NCI-H146 treated with DMSO at 0.1 percent for 48 hours (cell line): ENCODE data around the gene MYH6.
A peak's percentile ranks its signal among the peaks of the same experiment; 100 is the strongest.

Experiments
- DNase-seq: peaks from one replicate; lab custom pipeline; 2025; ENCODE audit not compliant: unreplicated experiment; lab: John Stamatoyannopoulos, UW

Gene MYH6

DNA sequence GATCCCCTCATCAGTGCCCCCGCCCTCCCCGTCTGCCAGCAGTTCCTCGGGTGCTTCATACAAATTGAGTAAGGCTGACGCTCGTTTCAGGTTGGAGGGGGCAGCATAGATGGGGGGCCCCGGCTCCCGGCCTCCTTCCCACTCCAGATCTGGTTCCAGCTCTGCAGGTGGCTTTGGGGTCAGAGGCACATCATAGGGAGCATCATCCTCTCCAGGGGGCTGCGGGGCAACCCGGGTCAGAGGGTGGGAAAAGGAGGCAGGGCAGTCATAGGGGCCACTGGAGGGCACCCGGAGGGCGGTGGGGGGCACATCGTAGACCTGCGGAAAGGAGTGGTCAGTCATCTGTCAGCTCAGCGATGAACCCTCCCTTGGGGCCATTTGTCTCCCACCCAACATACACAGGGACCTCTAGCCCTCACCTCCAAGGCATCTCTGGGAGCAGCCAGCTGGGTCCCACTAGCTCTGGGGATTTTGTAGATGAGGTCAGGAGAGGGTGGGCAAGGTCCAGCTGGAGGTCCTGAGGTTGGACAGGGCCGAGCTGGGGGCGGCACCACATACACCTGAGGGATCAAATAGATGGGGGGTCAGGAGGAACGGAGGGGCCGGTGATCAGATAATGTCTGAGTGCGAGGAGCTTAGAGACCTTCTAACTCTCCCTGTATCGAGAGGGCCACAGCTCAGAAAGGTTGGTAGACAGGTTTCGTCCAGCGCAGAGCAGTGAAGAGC, 48.2 kb downstream of the MYH6 start:
- no peak for DNase-seq

DNA sequence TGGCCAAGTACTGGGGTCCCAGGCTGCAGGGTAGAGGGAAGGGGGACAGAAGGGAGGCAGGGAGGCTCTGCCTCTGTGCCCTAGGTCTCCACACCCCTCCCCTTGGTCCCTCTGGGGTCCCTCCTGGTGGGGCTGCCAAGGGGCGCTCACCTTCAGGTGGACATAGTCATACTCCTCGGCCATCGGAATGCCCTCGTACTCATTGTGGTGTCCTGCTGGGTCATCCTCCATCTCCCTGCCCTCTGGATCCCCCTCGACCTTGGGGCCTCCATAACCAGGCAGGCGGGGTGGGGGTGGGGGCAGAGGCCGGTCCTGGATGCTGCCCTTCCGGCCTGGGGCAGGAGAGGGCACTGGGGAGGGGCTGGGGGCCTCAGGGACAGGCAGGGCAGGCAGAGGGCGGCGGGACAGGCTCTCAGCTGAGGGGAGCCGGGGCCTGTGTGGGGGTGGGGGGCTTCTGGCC, 48.9 kb downstream of the MYH6 start:
- DNase-seq: no peak

DNA sequence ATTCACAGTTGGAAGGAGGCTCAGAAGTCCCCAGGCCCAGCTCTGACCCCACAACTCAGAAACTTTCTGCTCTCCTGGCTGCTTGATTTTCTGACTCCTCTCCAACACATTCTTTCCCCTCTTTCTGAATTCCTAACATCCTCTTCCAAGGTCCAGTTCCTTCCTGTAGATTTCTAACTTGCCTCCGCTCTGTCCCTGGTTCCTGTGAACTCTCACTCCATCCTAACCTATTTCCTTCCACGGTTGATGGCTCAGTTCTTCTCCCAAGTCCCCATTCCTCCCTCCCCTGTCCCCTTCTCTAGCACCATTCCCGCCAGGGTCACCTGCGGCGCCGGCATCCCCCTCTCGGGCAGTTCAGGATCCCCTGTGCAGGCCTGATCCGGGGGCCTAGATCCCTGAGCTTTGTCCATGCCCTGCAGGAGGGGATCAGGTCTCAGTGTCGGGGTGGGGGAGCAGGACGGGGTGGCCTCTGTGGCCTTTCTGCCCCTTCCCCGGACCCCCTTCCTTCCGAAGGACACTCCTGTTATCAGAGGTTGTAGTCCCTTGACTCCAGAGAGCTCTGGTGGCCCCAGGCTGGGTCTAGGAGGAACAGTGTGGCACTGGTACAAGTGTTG, 49.4 kb downstream of the MYH6 start:
- no peak for DNase-seq

DNA sequence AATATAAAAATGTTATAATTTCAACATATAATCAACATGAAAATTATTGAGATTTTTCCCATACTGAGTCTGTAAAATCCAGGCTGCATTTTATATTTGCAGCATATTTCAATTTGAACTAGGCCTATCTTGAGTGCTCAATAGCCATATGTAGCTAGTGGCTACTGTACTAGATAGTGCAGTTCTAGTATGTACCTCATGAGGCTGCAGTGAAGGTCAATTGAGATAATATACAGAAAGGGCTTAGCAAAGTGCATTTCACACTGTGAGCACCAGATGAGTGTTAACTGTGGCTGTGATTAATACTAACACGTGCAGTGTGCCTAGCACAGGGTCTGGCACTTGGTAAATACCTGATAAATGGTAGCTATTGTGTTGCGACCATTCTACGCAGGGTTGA, 50.0 kb downstream of the MYH6 start:
- DNase-seq: no peak

DNA sequence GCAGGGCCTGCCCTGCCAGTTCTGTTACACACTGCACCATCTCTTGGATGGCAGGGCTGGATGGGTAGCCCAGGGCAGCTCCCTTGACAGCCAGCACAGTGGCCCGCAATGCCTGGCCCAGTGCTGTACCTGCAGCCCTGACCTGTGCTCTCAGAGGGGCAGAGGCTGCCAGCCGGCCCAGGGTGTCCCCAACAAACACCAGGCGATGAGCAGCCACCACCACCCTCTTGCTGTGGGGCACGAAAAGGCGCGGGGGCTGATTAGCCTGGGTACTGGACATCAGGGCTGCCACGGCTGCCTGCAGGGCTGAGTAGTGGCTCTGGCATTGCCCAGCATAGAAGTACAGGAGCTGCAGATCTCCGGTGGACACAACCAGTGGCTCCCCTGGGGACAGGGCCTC, 50.8 kb downstream of the MYH6 start:
- no peak for DNase-seq

DNA sequence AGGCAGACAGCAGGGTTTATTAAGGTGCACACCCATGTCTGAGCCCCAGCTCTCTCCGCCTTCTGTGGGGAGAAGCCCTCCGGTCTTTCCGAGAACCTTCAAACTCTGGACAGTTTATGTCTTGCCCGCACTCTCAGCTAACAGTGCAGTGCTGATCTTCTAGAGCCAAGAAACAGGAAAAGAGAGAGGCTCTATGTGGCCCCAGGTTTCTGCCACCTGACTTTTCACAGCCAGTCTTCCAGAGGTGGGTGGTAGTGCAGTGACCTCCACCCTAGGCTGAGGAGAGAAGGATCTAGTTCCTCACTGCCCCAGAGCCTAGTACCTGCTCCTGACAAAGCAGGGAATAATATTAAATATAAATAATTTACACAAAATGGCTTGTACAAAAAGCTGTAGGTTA, 51.4 kb downstream of the MYH6 start:
- DNase-seq: no peak

DNA sequence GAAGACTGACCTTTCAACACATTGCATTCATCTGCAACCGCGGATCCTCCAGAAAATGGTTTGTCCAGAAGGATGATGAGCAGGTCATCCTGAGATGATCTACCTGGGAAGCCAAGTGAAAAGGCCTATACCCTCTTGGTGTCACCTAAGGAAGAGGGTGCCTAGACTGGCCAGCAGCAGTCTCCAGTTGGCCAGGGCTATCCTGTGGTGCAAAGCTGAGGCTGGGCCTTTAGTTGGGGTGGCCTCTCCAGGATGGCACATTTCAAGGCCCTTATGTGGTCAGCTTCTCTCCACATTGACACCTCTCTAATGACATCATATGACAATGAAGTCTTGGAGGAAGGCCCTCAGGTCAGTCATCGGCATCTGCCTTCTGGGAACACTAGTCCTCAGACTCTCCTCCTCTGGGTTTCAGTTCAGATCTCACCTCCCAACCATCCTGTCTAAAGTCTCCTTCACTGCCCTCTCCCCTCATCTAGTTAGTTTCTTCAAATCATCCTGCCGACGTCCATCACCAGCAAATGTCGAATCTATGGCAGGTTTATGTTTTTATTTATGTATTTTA, 52.1 kb downstream of the MYH6 start:
- no peak for DNase-seq

DNA sequence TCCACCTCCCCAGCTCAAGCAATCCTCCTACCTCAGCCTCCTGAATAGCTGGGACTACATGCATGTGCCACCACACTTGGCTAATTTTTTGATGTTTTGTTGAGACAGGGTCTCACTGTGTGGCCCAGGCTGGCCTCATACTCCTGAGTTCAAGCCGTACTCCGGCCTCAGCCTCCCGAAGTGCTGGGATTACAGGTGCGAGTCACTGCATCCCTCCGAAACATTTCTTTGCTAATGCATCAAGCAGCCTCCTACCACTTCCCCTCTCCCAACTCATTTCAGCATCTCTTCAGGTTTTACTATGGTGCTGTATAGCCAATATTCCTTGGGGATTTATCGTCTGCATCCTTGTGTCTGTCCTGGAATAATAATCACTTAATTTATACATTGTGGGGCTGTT, 53.1 kb downstream of the MYH6 start:
- DNase-seq: no peak

DNA sequence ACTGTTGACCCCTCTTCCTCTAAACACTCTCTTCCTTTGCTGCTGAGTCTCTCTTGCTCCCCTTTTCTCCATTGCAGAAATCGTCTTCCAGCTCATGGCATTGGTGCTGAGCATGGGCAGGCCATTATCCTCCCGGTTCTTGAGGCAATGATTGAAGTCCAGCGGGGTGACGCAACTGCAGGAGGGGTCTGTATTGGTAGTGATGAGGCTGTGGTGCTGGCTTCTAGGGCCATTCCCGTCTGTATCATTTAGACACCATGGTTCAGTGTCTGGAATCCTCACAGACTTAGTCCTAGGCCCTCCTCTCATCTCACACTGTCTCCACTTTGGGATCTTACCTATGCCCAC, 54.7 kb downstream of the MYH6 start:
- DNase-seq: no peak

DNA sequence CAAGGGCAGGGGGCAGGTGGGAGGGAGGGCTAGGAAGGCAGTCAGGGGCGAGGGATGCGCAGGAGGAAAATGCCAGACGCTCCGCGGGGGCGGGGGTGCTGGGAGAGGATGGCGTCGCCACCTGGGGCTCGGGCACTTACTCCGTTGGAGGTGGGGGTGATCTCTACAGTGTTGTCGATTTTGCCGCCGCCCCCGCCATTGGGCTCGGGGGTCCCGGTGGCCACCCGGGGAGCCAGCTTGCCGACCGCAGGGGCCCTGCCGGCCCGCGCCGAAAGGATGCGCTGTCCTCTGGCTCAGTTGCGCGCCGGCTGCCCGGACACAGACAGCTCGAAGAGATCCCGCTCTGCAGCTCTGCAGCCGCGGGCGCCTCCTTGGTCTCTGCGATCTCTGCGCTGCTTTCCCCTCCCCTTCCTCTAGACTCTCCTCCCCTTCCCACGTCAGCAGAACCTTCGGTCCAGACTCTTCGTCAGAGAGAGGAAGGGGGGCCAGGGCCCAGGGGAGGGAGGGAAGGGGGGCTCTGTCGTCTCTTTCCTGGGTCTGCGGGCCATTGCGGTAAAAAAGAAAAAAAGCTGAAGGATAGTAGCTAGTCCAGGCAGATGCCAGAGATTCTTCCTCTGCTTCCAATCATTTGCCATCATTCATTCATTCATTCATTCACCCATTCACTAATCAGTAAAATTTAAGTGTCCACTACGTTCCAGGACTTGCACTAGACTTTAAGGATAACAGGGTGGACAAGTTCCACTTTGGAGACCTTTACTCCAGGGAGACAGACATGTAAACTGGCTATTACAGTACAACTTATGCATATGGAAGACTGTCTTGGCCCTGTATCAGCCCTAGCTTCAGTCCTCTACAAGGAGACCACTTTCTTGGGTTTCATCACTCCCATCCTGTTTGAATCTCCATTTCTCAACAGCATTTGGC, 55.3 kb downstream of the MYH6 start, which contains the start of gene SLC22A17:
Gene SLC22A17 (minus strand): TSS at position 382 of the 927 bp plus-strand sequence.
- peak; percentile 26 for DNase-seq

DNA sequence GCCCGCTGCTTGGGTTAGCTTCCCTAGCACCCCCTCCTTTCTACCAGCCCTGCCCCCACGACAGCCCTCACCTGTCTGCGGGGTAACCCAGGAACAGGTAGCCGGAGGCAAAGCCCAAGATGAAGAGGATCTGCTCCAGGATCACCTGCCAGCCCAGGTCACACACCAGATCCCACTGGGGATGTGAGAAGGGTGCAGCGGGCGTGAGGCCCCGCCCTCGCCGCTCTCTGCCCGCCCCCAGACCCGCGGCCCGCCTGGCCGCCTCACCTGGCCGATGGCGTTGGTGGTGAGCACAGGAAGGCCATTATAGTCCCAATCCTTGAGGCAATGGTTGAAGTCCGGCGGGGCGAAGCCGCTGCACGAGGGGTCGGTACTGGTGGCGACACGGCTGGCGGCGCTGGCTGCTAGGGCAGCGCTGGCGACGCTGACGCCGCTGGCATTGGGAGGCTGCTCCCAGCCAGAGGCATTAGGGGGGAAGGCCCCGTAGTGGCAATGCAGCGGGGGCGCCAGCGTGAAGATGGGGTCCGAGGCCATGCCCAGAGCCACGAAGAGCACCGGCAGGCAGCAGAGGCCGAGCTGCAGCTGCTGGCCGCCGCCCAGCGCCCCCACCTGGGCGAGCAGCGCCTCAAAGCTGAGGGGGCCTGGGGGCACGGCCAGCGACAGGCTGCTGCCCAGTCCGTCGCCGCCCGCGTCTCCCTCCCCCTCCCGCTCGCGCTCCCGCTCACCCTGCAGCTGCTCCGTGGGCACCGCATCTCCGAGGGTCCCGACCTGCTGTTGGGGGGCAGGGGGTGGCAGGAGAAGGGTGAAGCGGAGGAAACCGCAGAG, 56.2 kb downstream of the MYH6 start:
- no peak for DNase-seq

DNA sequence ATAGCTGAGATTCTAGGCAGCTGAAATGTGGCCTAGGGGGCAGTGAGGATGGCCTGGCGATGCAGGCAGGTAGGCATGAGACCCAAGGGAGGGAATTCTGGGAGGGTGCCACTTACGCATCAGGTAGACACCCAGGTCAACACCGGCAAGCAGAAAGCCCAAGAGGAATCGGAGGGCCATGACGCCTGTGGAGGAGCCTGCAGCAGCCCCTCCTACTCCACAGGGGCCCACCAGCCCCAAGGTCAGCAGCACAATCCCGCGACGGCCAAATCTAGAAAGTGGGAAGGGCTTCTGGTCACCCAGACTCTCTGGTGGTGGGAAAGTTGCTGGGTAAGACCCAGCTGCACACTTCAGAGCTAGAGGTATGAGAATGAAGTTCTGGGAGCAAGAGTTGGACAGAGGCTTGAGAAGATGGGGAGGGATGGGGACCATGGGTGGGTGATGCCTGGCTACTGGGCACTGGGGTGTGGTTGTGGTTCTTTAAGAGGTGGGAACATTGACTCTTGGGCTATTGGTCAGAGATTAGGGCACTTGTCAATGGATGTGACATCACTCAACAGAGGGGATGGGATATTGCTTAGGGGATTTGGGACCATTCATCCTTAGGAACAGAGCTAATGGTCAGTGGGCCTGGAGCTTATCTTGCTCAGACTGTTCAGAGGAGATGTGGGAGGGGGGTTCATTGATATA, 58.8 kb downstream of the MYH6 start:
- no peak for DNase-seq

DNA sequence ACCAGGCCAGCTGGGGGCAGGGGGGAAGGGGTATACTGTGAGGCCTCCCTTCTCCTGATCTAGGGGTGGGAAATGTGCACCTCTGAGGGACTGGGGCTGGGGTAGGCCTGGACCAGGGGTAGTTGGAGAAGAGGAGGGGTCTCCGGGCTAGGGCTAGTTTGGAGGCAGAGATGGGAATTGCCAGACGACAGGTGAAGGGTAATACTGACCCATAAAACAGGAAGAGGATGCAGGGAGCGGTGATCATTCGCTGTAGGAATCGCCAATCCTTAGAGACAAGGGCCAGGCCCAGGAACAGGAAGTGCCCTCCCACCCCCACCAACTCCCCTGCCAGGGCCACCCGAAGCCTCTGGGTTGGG, 59.8 kb downstream of the MYH6 start:
- no peak for DNase-seq

DNA sequence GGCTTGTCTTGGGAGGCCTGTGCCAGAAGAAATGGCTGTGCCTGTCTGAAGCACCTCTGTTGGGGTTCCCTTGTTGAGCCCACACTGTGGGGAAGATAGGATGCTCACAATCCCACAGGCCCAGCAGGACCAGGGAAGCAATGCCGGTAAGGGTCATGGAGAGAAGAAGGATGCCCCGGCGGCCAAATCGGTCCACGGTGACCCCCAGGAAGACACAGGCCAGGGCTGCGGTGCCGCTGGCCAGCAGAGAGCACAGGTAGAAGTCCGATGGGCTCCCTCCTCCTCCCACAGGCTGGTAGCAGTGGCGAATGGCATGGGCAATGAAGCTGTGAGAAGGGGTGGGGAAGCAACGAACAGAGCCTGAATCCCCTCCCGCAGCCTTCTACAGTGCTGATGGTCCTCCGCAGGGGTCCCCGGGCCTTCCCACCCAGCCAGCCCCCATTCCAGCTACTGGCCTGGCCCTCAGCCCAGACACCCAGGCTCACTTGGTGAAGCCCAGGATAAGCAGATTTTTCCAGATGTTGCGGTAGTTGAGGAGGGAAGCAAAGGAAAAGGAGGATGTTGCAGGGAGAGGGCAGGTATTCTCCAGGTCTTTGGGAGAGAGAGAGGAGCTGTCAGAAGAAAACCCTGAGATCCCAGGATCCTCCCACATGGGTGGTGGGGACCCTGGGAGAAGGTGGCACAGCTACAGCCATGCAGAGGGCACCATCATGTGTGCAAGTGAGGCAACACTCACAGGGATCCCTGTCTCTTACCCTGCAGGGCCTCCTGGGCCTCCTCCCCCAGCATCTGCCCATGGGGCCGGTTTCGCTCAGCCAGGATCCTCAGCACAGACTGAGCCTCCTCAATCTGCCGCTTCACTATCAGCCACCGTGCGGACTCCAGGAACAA, 60.4 kb downstream of the MYH6 start:
- no peak for DNase-seq

DNA sequence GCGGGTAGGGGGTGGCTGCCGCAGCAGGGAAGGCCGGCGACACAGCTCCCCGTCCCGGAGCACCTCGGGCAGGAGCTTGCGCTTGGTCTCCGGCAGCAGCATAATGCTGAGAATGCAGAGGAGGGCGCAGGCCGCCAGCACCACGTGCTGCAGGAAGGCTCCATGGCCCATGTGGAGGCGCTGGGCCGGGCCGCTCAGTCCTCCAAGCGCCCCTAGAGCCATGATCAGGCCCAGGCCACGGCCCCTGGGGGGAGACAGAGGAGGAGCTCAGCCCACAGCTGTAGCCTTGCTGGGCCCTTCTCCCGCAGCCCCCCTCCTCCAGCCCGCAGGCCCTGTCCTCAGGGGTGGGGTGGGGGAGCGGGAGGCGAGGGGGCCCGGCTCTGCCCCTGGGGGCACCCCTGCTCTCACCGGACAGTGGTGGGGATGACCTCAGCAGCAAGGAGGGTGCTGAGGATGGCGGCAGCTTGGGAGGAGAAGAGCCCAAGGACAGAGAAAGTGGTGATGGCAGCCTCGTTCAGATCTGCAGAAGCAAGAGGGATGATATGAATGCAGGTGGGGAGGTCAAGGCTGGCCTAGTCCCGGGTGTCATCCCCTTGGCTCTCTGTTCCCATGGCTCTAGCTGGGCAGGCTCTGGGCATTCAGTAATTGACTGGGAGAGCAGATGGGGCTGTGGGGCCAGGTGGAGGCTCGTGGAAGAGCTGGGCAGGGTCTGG, 61.2 kb downstream of the MYH6 start:
- no peak for DNase-seq

DNA sequence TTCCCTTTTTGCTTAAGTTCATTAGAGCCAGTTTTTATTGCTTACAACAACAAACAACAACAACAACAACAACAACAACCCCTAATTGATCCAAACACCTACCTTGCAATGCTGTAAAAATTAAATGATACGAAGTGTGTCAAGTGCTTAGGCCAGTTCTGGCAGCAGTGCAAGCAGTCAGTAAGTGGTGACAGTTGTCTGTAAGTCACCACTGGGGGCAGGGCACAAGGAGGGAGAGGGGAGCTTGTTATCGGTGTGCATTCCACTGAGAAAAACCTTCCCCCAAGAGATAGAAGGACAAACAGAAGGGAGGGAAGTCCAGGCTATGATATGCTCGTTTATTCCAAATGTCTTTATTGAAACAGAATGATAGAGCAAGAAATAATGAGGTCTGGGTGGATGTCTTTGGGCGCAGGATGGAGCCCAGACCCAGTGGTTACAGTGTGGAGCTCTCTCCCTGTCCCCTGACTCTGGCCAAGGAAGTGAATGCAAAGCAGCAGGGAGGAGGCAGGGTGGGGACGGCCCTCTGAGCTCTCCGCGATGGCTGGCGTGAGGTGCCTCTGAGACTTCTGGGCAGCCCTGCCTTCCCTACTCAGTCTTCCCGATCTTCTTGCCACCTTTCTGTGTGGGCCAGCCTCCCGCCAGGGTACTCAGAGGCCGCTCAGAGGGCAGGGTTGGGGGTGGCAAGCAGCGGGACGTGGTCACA, 61.9 kb downstream of the MYH6 start:
- DNase-seq: no peak

DNA sequence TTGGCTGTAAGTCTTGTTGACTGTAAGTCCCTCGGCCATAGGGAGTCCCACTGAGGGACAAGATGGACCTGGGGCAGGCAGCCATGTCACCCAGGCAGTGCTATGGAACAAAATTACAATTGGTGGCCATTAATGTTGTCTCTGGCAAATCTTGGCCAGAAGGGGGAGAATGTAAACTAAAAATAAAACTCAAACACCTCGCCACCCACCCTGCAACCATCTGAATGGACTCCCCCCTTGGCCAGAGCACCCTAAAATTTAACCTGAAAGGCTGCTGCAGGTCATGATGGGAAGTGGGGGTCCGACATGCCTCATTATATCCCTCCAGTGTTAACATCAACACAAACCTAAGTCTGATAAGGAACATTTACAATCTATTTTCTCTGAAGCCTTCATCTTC, 63.6 kb downstream of the MYH6 start:
- no peak for DNase-seq
